ENCODE results near the gene TMPRSS13.

The TMPRSS13 gene

GRCh38 chr11:117950301-117950700 is 21.1 kb upstream of the TMPRSS13 start:
- TF ChIP-seq SIN3A (IDR thresholded peaks at IDR 0.05; ENCODE audit: borderline replicate concordance, insufficient read depth, low read length) (no peak), FOXP2 (optimal IDR thresholded peaks at IDR 0.05; ENCODE audit: borderline replicate concordance, extremely low read depth, extremely low read length, insufficient read depth) (no peak), REST (IDR thresholded peaks at IDR 0.05; ENCODE audit: insufficient read depth in 1 of 2, low read depth in 2 of 2, low read length in 2 of 2) (no peak), TAF1 (IDR thresholded peaks at IDR 0.05; ENCODE audit: borderline replicate concordance, insufficient read depth, low read length) (no peak), POLR2AphosphoS5 (IDR thresholded peaks at IDR 0.05; ENCODE audit: low read depth, low read length) (no peak)

GRCh38 chr11:117949062-117949461 is 19.9 kb upstream of the TMPRSS13 start:
- TF ChIP-seq POLR2AphosphoS5 (IDR thresholded peaks at IDR 0.05; ENCODE audit: low read depth, low read length) (no peak), FOXP2 (optimal IDR thresholded peaks at IDR 0.05; ENCODE audit: borderline replicate concordance, extremely low read depth, extremely low read length, insufficient read depth) (no peak), TAF1 (IDR thresholded peaks at IDR 0.05; ENCODE audit: borderline replicate concordance, insufficient read depth, low read length) (no peak), SIN3A (IDR thresholded peaks at IDR 0.05; ENCODE audit: borderline replicate concordance, insufficient read depth, low read length) (no peak), REST (IDR thresholded peaks at IDR 0.05; ENCODE audit: insufficient read depth in 1 of 2, low read depth in 2 of 2, low read length in 2 of 2) (no peak)

GRCh38 chr11:117946842-117947526 is 17.8 kb upstream of the TMPRSS13 start:
- no peak for TF ChIP-seq REST (IDR thresholded peaks at IDR 0.05; ENCODE audit: insufficient read depth in 1 of 2, low read depth in 2 of 2, low read length in 2 of 2)

- TF ChIP-seq SIN3A (IDR thresholded peaks at IDR 0.05; ENCODE audit: borderline replicate concordance, insufficient read depth, low read length) (no peak), POLR2AphosphoS5 (IDR thresholded peaks at IDR 0.05; ENCODE audit: low read depth, low read length) (no peak), TAF1 (IDR thresholded peaks at IDR 0.05; ENCODE audit: borderline replicate concordance, insufficient read depth, low read length) (no peak), REST (IDR thresholded peaks at IDR 0.05; ENCODE audit: insufficient read depth in 1 of 2, low read depth in 2 of 2, low read length in 2 of 2) (no peak), FOXP2 (optimal IDR thresholded peaks at IDR 0.05; ENCODE audit: borderline replicate concordance, extremely low read depth, extremely low read length, insufficient read depth) (no peak)
These were observed 17.1 kb upstream of the TMPRSS13 start for GRCh38 chr11:117946156-117946841.

Measured in PFSK-1 (cell line).